Testis (tissue), 3 donors: ENCODE measurements around the gene MAP3K12. TPM values are rescaled to one million over a fixed set of nuclear protein-coding genes. Genes with fewer than 3 reads are reported as not detected.

Experiments
- DNase-seq: peaks from one replicate; pipeline ENCODE4 v3.0.0-alpha.2; 2019
- H3K27ac ChIP-seq, 2 donors: fragments of 200-600 bp; sonication (generic); one replicate each; pipeline ENCODE4 v1.5.1; 2019
- H3K27me3 ChIP-seq: fragments of 200-600 bp; sonication (generic); one replicate; pipeline ENCODE4 v1.5.1; 2019
- H3K36me3 ChIP-seq: fragments of 200-600 bp; sonication (generic); one replicate; pipeline ENCODE4 v1.5.1; 2017; ENCODE audit warnings: low read depth; ENCODE audit errors: missing control alignments
- H3K4me1 ChIP-seq: fragments of 200-600 bp; sonication (generic); one replicate; pipeline ENCODE4 v1.5.1; 2019
- H3K4me3 ChIP-seq, 2 donors: fragments of 200-600 bp; sonication (generic); one replicate each; pipeline ENCODE4 v1.5.1; 2017 to 2019
- H3K9me3 ChIP-seq: fragments of 200-600 bp; sonication (generic); one replicate; pipeline ENCODE4 v1.5.1; 2017
- CTCF ChIP-seq, 3 experiments: fragments of 450-650 bp in 2 of 3; fragments of 200-600 bp in 1 of 3; sonication (generic) in 1 of 3; IDR thresholded peaks; one replicate each; pipeline ENCODE4 v1.5.1; 2016 to 2019; ENCODE audit warnings: antibody characterized with exemption in 3 of 3, mild to moderate bottlenecking in 2 of 3, moderate library complexity in 1 of 3
- POLR2A ChIP-seq: fragments of 450-650 bp; IDR thresholded peaks from one replicate; pipeline ENCODE4 v1.6.1; 2017; ENCODE audit warnings: antibody characterized with exemption, mild to moderate bottlenecking, moderate library complexity
- WGBS, 2 donors: methylation state at CpG; one replicate each; pipeline ENCODE4 v1.1.5; 2018; 5-methylcytosine and 5-hydroxymethylcytosine counted together
- intact Hi-C: fragments of 100-400 bp; cut with DNase I; formaldehyde crosslinking; loops from one replicate; pipeline ENCODE4 v1.15.1; 2023; ENCODE audit warnings: low total_unique reads
- polyA plus RNA-seq: library from polyadenylated mRNA; stranded (reverse); fragments of 350-450 nt; fragmentation: Illumina TruSeq; extraction: RNeasy Lipid Tissue Mini Kit (QIAGEN cat#74804); gene quantifications from one replicate; pipeline ENCODE4 v1.2.3, GENCODE V29; 2014; ENCODE audit warnings: low read depth, low replicate concordance; ENCODE audit not compliant: insufficient read depth
- total RNA-seq, 2 donors: library from RNA; depleted of rRNA; stranded (reverse); fragments of >200 nt; gene quantifications; one replicate each; pipeline ENCODE4 v1.2.3, GENCODE V29; 2016

Gene MAP3K12
- total and polyA plus RNA-seq, 3 donors from 2014 or later: 28.5 to 56.7 (median 52.2) TPM

GRCh38 chr12:53463802-53464560, 35.3 kb downstream of the MAP3K12 start:
- H3K4me1 ChIP-seq: peaks cover 10% of the 10 kb centered on the region

GRCh38 chr12:53462935-53463334, 36.3 kb downstream of the MAP3K12 start:
- intact Hi-C loops: no loop called here
- no peak for DNase-seq
- 53 to 56% methylated on average over 3 of the region's 3 CpGs for WGBS, 2 donors
- peaks cover 7% of the 10 kb centered on the region for H3K36me3 ChIP-seq
- peaks cover 10% of the 10 kb centered on the region for H3K4me1 ChIP-seq
- no peaks in the 10 kb centered on the region for H3K27me3 ChIP-seq
- no peak for TF ChIP-seq POLR2A
- TF ChIP-seq CTCF (IDR thresholded peaks at IDR 0.05): no peak
- no peaks in the 10 kb centered on the region for H3K9me3 ChIP-seq
- H3K27ac ChIP-seq: no peak overlapping the region
- H3K4me3 ChIP-seq: no peak overlapping the region

More at GRCh38 chr12:53463802-53464560, 35.3 kb downstream of the MAP3K12 start:
- H3K9me3 ChIP-seq: no peaks in the 10 kb centered on the region
- TF ChIP-seq POLR2A: no peak
- TF ChIP-seq CTCF (IDR thresholded peaks at IDR 0.05): no peak
- intact Hi-C loops: no loop called here
- H3K36me3 ChIP-seq: peaks cover 7% of the 10 kb centered on the region
- H3K27me3 ChIP-seq: no peaks in the 10 kb centered on the region
- H3K27ac ChIP-seq: no peak overlapping the region
- no peak overlapping the region for H3K4me3 ChIP-seq
- no peak for DNase-seq
- WGBS, 2 donors: 51 to 52% methylated on average over 5 of the region's 5 CpGs

- peaks cover 10% of the 10 kb centered on the region for H3K4me1 ChIP-seq
Observed at GRCh38 chr12:53461591-53461990, 37.7 kb downstream of the MAP3K12 start.

GRCh38 chr12:53461059-53461458, 38.2 kb downstream of the MAP3K12 start:
- WGBS, 2 donors: 72 to 84% methylated on average over 3 of the region's 3 CpGs
- H3K4me1 ChIP-seq: peaks cover 12% of the 10 kb centered on the region
- no peaks in the 10 kb centered on the region for H3K27me3 ChIP-seq
- peaks cover 7% of the 10 kb centered on the region for H3K36me3 ChIP-seq
- no peaks in the 10 kb centered on the region for H3K9me3 ChIP-seq
- intact Hi-C loops: no loop called here
- DNase-seq: no peak
- no peak for TF ChIP-seq CTCF (IDR thresholded peaks at IDR 0.05)
- no peak for TF ChIP-seq POLR2A
- H3K27ac ChIP-seq: no peak overlapping the region
- no peak overlapping the region for H3K4me3 ChIP-seq

More at GRCh38 chr12:53461591-53461990, 37.7 kb downstream of the MAP3K12 start:
- no peak overlapping the region for H3K4me3 ChIP-seq
- WGBS, 2 donors: 78 to 80% methylated on average over 8 of the region's 8 CpGs
- no peak for DNase-seq
- TF ChIP-seq POLR2A (no peak), CTCF (IDR thresholded peaks at IDR 0.05) (no peak)
- H3K9me3 ChIP-seq: no peaks in the 10 kb centered on the region
- no peaks in the 10 kb centered on the region for H3K27me3 ChIP-seq
- intact Hi-C loops: no loop called here
- no peak overlapping the region for H3K27ac ChIP-seq
- H3K36me3 ChIP-seq: peaks cover 7% of the 10 kb centered on the region

GRCh38 chr12:53459097-53459496, 40.2 kb downstream of the MAP3K12 start:
- 67 to 70% methylated on average over 4 of the region's 4 CpGs for WGBS, 2 donors
- no peaks in the 10 kb centered on the region for H3K36me3 ChIP-seq
- intact Hi-C loops: loop anchor here (10.0 kb wide), 1 partner anchor 46 kb away; the partner anchor contains the start of genes NPFF and TARBP2
- no peak overlapping the region for H3K4me3 ChIP-seq
- peaks cover 18% of the 10 kb centered on the region for H3K4me1 ChIP-seq
- H3K9me3 ChIP-seq: no peaks in the 10 kb centered on the region
- H3K27me3 ChIP-seq: no peaks in the 10 kb centered on the region
- H3K27ac ChIP-seq: no peak overlapping the region
- no peak for DNase-seq
- TF ChIP-seq POLR2A: no peak
- no peak for TF ChIP-seq CTCF (IDR thresholded peaks at IDR 0.05)
